ENCODE data around the gene PIP5KL1. TPM values are rescaled to one million over a fixed set of nuclear protein-coding genes. Genes with fewer than 3 reads are reported as not detected.

The PIP5KL1 gene
- total and polyA plus RNA-seq, 4 donors, result 2.0 to 9.0 (median 4.9) TPM

DNA sequence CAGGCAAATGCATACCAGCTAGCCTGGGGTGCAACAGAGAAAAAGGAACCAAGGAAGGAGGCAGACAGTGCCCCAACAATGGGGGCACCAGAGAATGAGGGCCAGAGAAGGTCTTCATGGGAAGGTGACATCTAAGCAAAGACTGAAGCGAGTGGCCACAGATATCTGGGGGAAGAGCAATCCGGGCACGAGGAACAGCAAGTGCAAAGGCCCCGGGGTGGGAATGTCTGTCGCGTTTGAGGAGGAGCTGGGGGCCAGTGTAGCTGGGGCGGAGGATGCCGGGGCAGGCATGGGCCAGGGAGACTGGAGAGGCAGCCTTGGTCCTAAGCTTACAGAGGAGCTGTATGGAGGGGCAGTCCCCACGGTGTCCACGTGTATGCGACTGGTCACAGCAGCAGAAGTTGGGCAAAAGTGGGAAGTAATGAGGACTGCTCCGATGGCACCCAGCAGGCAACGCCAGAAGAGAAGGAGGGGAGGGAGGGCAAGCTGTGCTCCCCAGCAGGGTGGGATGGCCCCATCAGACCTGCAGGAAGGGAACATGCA, 31.1 kb upstream of the PIP5KL1 start:
- WGBS, 2 donors, result 78 to 89% methylated on average over 13 of the region's 13 CpGs
- peaks cover 12 to 44% (median 20%) of the 10 kb centered on the region in 5 donors for H3K4me1 ChIP-seq (ENCODE audit: control insufficient read depth in 5 of 5, insufficient read depth in 5 of 5, low read length in 5 of 5)
- H3K9ac ChIP-seq (ENCODE audit: insufficient read depth in 1 of 2, low read length in 2 of 2), result no peak overlapping the region
- H3K36me3 ChIP-seq (ENCODE audit: control insufficient read depth in 4 of 4, insufficient read depth in 4 of 4, low read length in 4 of 4), result no peaks in the 10 kb centered on the region
- H3K4me3 ChIP-seq, result no peak overlapping the region
- no peak for DNase-seq
- TF ChIP-seq, protein P1, sequence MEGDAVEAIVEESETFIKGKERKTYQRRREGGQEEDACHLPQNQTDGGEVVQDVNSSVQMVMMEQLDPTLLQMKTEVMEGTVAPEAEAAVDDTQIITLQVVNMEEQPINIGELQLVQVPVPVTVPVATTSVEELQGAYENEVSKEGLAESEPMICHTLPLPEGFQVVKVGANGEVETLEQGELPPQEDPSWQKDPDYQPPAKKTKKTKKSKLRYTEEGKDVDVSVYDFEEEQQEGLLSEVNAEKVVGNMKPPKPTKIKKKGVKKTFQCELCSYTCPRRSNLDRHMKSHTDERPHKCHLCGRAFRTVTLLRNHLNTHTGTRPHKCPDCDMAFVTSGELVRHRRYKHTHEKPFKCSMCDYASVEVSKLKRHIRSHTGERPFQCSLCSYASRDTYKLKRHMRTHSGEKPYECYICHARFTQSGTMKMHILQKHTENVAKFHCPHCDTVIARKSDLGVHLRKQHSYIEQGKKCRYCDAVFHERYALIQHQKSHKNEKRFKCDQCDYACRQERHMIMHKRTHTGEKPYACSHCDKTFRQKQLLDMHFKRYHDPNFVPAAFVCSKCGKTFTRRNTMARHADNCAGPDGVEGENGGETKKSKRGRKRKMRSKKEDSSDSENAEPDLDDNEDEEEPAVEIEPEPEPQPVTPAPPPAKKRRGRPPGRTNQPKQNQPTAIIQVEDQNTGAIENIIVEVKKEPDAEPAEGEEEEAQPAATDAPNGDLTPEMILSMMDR (IDR thresholded peaks at IDR 0.05; ENCODE audit: control extremely low read depth, extremely low read depth), result no peak
- no peaks in the 10 kb centered on the region for H3K9me3 ChIP-seq (ENCODE audit: control insufficient read depth in 4 of 4, insufficient read depth in 3 of 4, low read length in 3 of 4)
- no peak overlapping the region for H3K27ac ChIP-seq (ENCODE audit: low read depth in 1 of 2, low read length in 1 of 2)
- no peaks in the 10 kb centered on the region for H3K27me3 ChIP-seq (ENCODE audit: control insufficient read depth in 3 of 3, insufficient read depth in 3 of 3, low read length in 2 of 3)
- ATAC-seq (ENCODE audit: insufficient read depth, low FRiP score), result no peak

- Histone ChIP-seq H3K9ac (ENCODE audit: insufficient read depth in 1 of 2, low read length in 2 of 2) (no peak overlapping the region), H3K4me3 (no peak overlapping the region), H3K9me3 (ENCODE audit: control insufficient read depth in 4 of 4, insufficient read depth in 3 of 4, low read length in 3 of 4) (no peaks in the 10 kb centered on the region), H3K27ac (ENCODE audit: low read depth in 1 of 2, low read length in 1 of 2) (no peak overlapping the region), H3K27me3 (ENCODE audit: control insufficient read depth in 3 of 3, insufficient read depth in 3 of 3, low read length in 2 of 3) (no peaks in the 10 kb centered on the region), H3K4me1 (ENCODE audit: control insufficient read depth in 5 of 5, insufficient read depth in 5 of 5, low read length in 5 of 5) (peaks cover 9 to 39% (median 15%) of the 10 kb centered on the region in 5 donors), H3K36me3 (ENCODE audit: control insufficient read depth in 4 of 4, insufficient read depth in 4 of 4, low read length in 4 of 4) (no peaks in the 10 kb centered on the region)
- no peak for ATAC-seq (ENCODE audit: insufficient read depth, low FRiP score)
- WGBS, 2 donors, result 90 to 97% methylated on average over 2 of the region's 2 CpGs
- TF ChIP-seq, protein P1 (IDR thresholded peaks at IDR 0.05; ENCODE audit: control extremely low read depth, extremely low read depth), result no peak
- no peak for DNase-seq
Observed at GRCh38 chr9:127961155-127961490, 30.5 kb upstream of the PIP5KL1 start.

DNA sequence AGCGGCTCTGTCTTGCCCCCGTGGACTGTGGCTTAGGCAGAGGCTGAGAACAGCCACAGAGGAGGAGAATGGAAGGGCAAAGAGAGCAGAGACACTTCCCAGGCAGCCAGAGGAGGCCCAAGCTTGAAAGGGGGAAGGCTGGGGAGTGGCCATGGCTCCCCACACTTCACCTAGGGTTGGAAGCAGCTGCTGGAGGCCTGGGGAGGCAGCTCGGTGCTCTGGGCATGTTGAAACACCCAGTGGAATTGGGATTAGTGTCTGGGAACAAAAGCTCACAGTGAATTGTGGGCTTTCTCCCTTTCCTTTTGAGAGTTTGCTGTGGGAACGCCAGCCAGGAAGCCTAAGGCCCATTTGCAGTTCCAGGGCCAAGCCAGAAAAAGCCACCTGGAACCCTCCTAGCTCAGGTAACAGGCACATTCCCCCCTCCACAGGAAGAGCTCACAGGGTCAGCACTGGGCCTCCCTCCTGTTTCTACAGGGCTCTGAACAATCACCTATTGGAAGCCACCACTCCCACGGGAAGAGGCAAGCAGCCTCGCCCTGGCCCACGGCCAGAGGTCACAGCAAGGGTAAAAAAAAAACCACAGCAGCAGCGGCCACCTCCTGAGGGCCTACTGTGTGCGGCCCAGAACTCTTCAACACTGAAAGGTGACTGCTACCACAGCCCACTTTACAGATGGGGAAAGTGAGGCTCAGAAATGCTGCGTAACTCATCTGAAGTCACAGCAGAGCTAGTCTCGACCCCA, 30.0 kb upstream of the PIP5KL1 start:
- 57 to 72% methylated on average over 11 of the region's 11 CpGs for WGBS, 2 donors
- no peak for ATAC-seq (ENCODE audit: insufficient read depth, low FRiP score)
- no peak for DNase-seq
- peaks cover 6 to 33% (median 13%) of the 10 kb centered on the region in 5 donors for H3K4me1 ChIP-seq (ENCODE audit: control insufficient read depth in 5 of 5, insufficient read depth in 5 of 5, low read length in 5 of 5)
- no peaks in the 10 kb centered on the region for H3K36me3 ChIP-seq (ENCODE audit: control insufficient read depth in 4 of 4, insufficient read depth in 4 of 4, low read length in 4 of 4)
- H3K4me3 ChIP-seq, result no peak overlapping the region
- H3K9ac ChIP-seq (ENCODE audit: insufficient read depth in 1 of 2, low read length in 2 of 2), result peak overlapping the region in 1 of 2 donors; percentile 11
- no peaks in the 10 kb centered on the region for H3K27me3 ChIP-seq (ENCODE audit: control insufficient read depth in 3 of 3, insufficient read depth in 3 of 3, low read length in 2 of 3)
- TF ChIP-seq, protein P1 (IDR thresholded peaks at IDR 0.05; ENCODE audit: control extremely low read depth, extremely low read depth), result no peak
- peak overlapping the region; percentile 38 to 71 for H3K27ac ChIP-seq (ENCODE audit: low read depth in 1 of 2, low read length in 1 of 2)
- H3K9me3 ChIP-seq (ENCODE audit: control insufficient read depth in 4 of 4, insufficient read depth in 3 of 4, low read length in 3 of 4), result no peaks in the 10 kb centered on the region
